ENCODE data around the gene PANK4.
A peak's percentile ranks its signal among the peaks of the same experiment; 100 is the strongest.

The PANK4 gene

DNA sequence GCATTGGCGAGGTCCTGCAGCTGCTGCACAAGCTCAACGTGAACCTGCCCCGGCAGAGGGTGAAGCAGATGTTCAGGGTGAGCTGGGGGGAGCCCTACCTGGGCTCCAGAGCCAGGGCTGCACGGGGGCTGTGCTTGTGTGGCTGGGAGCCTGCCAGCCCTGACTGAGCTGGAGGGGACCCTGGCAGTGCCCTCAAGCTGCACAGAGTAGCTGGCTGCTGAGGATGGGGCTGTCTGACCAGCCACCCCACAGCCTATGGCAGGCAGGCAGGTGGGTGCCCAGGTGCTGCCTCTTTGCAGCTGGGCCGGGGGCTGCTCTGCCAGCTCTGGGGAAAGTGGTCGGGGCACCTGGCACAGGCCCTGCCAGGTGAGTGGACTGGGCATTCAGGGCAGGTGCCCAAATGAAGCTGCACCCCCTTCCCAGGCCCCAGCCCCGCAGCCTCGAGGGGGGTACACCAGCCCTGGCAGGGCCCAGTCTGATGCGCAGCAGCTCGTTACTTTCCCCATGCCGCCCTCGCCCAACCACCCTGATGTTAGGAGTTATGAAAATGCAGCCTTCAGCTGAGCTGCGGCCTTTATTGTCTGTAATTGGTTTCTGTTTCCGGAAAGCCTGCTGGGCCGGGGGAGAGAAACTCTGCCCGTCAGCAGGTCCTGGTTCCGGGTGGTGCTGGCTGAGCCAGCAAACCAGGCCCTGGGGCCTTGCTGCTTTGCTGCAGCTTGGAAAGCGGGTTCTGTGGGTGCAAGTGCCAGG is 46.0 kb downstream of the PANK4 start:
- Histone ChIP-seq H3K9me2 (replicated peaks; ENCODE audit: insufficient read depth, low read length) (no peaks in the 10 kb centered on the region), H3K4me3 (ENCODE audit: low read length) (no peak overlapping the region; the same call in 1 of the 2 replicates), H3K79me2 (ENCODE audit: low read length) (no peaks in the 10 kb centered on the region), H3K9me3 (replicated peaks; ENCODE audit: insufficient read depth, low read length) (no peaks in the 10 kb centered on the region), H3F3A (ENCODE audit: insufficient read depth, low read length) (0 out of 2 replicates have a peak, but pooled peaks cover 7% of the 10 kb centered on the region), H3K9ac (ENCODE audit: low read length) (no peak overlapping the region), H3K4me2 (ENCODE audit: low read depth, low read length) (peak overlapping the region; percentile 27; the same call in 1 of the 2 replicates), H4K20me1 (ENCODE audit: insufficient read depth, low read length) (no peaks in the 10 kb centered on the region), H3K27ac (ENCODE audit: low read length) (peak overlapping the region; percentile 23; the same call in 1 of the 2 replicates), H3K36me3 (replicated peaks; ENCODE audit: insufficient read depth, low read length) (no peaks in the 10 kb centered on the region), H3K27me3 (replicated peaks; ENCODE audit: insufficient read depth, low read length) (peaks cover 47% of the 10 kb centered on the region), H2AFZ (ENCODE audit: low read length) (no peak overlapping the region), H3K4me1 (ENCODE audit: low read length) (peaks cover 19% of the 10 kb centered on the region)
- TF ChIP-seq EZH2phosphoT487 (IDR thresholded peaks at IDR 0.05; ENCODE audit: low read length): no peak
- TF ChIP-seq, protein P1, sequence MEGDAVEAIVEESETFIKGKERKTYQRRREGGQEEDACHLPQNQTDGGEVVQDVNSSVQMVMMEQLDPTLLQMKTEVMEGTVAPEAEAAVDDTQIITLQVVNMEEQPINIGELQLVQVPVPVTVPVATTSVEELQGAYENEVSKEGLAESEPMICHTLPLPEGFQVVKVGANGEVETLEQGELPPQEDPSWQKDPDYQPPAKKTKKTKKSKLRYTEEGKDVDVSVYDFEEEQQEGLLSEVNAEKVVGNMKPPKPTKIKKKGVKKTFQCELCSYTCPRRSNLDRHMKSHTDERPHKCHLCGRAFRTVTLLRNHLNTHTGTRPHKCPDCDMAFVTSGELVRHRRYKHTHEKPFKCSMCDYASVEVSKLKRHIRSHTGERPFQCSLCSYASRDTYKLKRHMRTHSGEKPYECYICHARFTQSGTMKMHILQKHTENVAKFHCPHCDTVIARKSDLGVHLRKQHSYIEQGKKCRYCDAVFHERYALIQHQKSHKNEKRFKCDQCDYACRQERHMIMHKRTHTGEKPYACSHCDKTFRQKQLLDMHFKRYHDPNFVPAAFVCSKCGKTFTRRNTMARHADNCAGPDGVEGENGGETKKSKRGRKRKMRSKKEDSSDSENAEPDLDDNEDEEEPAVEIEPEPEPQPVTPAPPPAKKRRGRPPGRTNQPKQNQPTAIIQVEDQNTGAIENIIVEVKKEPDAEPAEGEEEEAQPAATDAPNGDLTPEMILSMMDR (IDR thresholded peaks at IDR 0.05; ENCODE audit: low read length): no peak
- no peak for TF ChIP-seq EZH2 (optimal IDR thresholded peaks at IDR 0.05; ENCODE audit: low read depth, low read length)
- peak; percentile 74 for DNase-seq

DNA sequence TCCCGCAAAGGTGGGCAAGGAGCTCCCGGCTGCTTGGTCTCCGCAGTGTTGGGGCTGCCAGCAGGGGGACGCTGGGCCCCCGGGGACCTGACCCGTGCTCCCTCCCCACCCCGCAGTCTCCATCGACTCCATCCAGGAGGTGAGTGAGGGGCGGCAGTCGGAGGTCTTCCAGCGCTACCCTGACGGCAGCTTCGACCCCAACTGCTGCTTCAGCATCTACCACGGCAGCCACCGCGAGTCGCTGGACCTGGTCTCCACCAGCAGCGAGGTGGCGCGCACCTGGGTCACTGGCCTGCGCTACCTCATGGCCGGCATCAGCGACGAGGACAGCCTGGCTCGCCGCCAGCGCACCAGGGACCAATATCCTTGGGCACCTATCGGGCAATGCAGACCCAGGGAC is 46.8 kb downstream of the PANK4 start:
- peak overlapping the region; percentile 27; the same call in 1 of the 2 replicates for H3K4me2 ChIP-seq (ENCODE audit: low read depth, low read length)
- no peak overlapping the region for H2AFZ ChIP-seq (ENCODE audit: low read length)
- H3K27ac ChIP-seq (ENCODE audit: low read length): no peak overlapping the region
- 0 out of 2 replicates have a peak, but pooled peaks cover 7% of the 10 kb centered on the region for H3F3A ChIP-seq (ENCODE audit: insufficient read depth, low read length)
- TF ChIP-seq EZH2phosphoT487 (IDR thresholded peaks at IDR 0.05; ENCODE audit: low read length) (no peak), EZH2 (optimal IDR thresholded peaks at IDR 0.05; ENCODE audit: low read depth, low read length) (no peak)
- TF ChIP-seq, protein P1 (IDR thresholded peaks at IDR 0.05; ENCODE audit: low read length): no peak
- peaks cover 19% of the 10 kb centered on the region for H3K4me1 ChIP-seq (ENCODE audit: low read length)
- H3K9me3 ChIP-seq (replicated peaks; ENCODE audit: insufficient read depth, low read length): no peaks in the 10 kb centered on the region
- no peaks in the 10 kb centered on the region for H3K9me2 ChIP-seq (replicated peaks; ENCODE audit: insufficient read depth, low read length)
- H3K79me2 ChIP-seq (ENCODE audit: low read length): no peaks in the 10 kb centered on the region
- H3K9ac ChIP-seq (ENCODE audit: low read length): no peak overlapping the region
- no peaks in the 10 kb centered on the region for H3K36me3 ChIP-seq (replicated peaks; ENCODE audit: insufficient read depth, low read length)
- H3K4me3 ChIP-seq (ENCODE audit: low read length): no peak overlapping the region
- DNase-seq: no peak
- H3K27me3 ChIP-seq (replicated peaks; ENCODE audit: insufficient read depth, low read length): peaks cover 50% of the 10 kb centered on the region
- no peaks in the 10 kb centered on the region for H4K20me1 ChIP-seq (ENCODE audit: insufficient read depth, low read length)

DNA sequence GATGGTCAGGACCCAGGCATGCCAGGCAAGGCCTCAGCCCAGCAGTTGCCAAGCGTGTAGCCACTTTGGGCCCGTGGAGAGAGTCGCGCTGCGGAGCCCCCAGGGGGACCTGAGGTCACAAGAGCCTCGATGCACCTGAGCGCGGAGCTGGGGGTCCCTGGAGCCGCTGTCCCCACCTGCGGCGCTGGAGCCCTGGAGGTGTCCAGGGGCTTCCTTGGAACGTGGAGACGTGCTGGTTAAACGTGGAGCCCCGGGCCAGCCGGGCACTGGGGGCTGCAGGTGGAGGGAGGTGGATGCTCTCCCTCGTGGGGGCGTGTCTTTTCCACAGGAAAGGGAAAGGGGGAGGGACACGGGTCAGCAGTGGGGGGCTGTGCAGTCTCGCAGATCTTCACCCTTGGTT is 47.2 kb downstream of the PANK4 start:
- DNase-seq: no peak
- peaks cover 19% of the 10 kb centered on the region for H3K4me1 ChIP-seq (ENCODE audit: low read length)
- no peak for TF ChIP-seq EZH2 (optimal IDR thresholded peaks at IDR 0.05; ENCODE audit: low read depth, low read length)
- TF ChIP-seq, protein P1 (IDR thresholded peaks at IDR 0.05; ENCODE audit: low read length): no peak
- no peak for TF ChIP-seq EZH2phosphoT487 (IDR thresholded peaks at IDR 0.05; ENCODE audit: low read length)

More for the DNA sequence above, 47.2 kb downstream of the PANK4 start:
- H3K9me3 ChIP-seq (replicated peaks; ENCODE audit: insufficient read depth, low read length): no peaks in the 10 kb centered on the region
- no peaks in the 10 kb centered on the region for H3K9me2 ChIP-seq (replicated peaks; ENCODE audit: insufficient read depth, low read length)
- no peak overlapping the region for H3K4me2 ChIP-seq (ENCODE audit: low read depth, low read length)
- H3K9ac ChIP-seq (ENCODE audit: low read length): no peak overlapping the region
- H3K79me2 ChIP-seq (ENCODE audit: low read length): no peaks in the 10 kb centered on the region
- no peak overlapping the region for H2AFZ ChIP-seq (ENCODE audit: low read length)
- 0 out of 2 replicates have a peak, but pooled peaks cover 7% of the 10 kb centered on the region for H3F3A ChIP-seq (ENCODE audit: insufficient read depth, low read length)
- H3K27me3 ChIP-seq (replicated peaks; ENCODE audit: insufficient read depth, low read length): peaks cover 50% of the 10 kb centered on the region
- no peaks in the 10 kb centered on the region for H3K36me3 ChIP-seq (replicated peaks; ENCODE audit: insufficient read depth, low read length)
- no peaks in the 10 kb centered on the region for H4K20me1 ChIP-seq (ENCODE audit: insufficient read depth, low read length)
- no peak overlapping the region for H3K27ac ChIP-seq (ENCODE audit: low read length)
- H3K4me3 ChIP-seq (ENCODE audit: low read length): no peak overlapping the region

All from MM.1S (cell line).